DMS79 treated with DMSO at 0.1 percent for 48 hours (cell line): Measurements from ENCODE around the gene ADAM12.

Source experiments
- DNase-seq: peaks from one replicate; lab custom pipeline; 2025; lab: John Stamatoyannopoulos, UW

Gene ADAM12

DNA sequence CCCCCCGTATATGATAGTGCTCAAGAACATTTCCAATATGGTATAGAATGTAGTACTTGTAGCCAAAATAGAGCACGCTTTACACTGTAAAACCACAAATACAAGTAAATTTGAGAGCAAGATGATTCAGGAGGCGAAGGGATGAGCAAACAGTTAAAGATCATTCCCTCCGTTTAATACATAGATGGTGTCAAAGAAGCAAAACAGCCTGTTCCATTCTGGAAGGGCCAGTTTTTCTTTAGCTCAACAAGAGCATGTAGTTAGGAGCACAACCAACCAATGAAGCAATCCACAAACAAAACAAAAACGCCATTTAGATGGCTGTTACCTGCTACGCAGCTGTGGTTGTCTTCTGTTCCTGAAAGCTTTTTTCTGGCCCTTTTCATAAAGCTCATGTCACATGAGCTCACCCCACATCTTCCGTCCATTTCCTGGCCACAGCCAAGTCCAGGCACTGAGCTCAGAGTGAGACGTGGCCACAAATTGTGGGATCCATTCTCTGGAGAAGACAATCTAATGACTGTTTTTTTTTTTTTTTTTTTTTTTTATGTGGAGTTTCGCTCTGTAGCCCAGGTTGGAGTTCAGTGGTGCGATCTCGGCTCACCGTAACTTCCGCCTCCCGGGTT is 306.3 kb downstream of the ADAM12 start:
- DNase-seq, result no peak

DNA sequence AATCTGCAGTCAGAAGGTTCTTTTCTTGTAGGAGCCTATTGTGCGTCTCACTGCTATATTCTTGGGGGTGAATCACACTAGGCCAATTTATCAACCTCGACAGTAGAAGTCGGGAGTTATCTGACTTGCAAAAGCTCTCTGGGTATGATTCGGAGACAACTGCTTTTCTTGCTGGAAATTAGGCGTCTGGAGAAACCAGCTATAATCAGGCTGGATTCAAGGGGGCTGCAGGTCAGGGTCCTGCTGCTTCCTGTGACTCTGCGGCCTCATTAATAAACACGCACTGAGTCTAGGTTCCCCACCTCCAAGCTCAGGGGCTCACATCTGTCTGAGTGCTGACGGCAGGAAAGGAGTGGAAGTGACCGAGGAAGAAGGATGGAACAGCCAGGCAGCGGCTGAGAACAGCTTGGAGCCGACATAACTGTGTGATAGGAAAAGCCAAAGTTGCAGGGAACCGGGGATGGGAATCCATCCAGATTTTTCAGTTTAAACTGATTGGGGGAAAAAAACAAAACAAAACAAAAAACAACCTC is 307.3 kb downstream of the ADAM12 start:
- no peak for DNase-seq

GRCh38 chr10:126080291-126080825 is 307.9 kb downstream of the ADAM12 start:
- DNase-seq, result no peak

DNA sequence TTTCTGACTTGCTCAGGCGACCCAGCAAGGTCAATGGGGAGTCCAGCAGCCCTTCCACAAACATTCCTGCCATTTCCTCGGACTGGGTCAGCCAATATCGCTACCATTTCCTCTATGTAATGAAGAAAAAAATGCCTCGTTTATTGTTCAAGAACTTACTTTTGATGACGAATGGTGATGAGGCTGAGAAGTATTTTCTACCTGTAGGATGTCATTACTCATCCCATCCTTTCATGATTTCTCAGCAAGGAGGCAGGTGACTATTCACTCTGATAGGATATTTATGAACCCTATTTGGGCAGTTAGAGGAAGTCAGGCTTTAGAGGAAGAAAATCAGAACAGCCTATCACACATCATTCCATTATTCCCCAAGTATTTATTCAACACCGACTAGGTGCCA is 313.3 kb downstream of the ADAM12 start:
- no peak for DNase-seq

DNA sequence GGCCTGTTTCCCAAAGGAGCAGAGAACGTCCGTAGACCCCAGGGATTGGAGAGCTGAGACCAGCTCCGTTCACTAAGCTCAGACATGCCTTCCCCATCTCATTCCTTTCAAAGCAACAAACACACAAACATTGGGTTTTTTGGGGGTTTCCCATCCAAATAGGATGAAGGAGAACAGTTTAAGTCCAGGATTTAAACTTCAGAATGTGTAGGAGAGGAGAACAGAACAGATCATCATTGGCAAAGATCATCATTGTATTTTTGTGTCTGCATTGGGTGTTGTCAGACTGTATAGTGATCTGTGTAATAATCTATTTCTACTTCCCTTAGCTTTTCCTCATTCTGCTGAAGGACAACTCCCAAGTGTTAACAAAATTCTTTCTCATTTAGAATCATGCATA is 314.0 kb downstream of the ADAM12 start:
- no peak for DNase-seq

GRCh38 chr10:126073606-126074005 is 314.7 kb downstream of the ADAM12 start:
- no peak for DNase-seq

DNA sequence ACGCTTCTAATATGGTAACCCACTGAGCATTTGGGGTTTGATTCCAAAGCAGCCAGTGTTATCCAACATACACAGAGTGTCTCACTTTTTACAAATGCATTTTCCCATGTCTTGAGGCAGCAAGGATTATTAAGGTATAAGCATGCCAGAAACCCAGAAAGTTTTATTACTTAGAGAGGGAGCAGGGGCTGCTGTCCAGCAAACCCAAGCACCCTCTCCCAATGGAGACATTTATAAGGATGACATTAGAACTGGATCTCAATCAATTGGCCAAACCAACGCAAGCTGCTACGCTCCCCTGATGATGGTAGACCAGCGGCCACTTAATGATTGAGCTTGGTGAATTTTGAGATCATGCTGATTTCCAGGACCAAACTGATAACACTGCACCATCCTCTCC is 315.7 kb downstream of the ADAM12 start:
- no peak for DNase-seq

GRCh38 chr10:126070476-126071215 is 317.6 kb downstream of the ADAM12 start:
- DNase-seq, result no peak

GRCh38 chr10:126068322-126068721 is 320.0 kb downstream of the ADAM12 start:
- no peak for DNase-seq

GRCh38 chr10:126066456-126066855 is 321.8 kb downstream of the ADAM12 start:
- DNase-seq, result no peak

GRCh38 chr10:126065751-126066377 is 322.4 kb downstream of the ADAM12 start:
- no peak for DNase-seq

DNA sequence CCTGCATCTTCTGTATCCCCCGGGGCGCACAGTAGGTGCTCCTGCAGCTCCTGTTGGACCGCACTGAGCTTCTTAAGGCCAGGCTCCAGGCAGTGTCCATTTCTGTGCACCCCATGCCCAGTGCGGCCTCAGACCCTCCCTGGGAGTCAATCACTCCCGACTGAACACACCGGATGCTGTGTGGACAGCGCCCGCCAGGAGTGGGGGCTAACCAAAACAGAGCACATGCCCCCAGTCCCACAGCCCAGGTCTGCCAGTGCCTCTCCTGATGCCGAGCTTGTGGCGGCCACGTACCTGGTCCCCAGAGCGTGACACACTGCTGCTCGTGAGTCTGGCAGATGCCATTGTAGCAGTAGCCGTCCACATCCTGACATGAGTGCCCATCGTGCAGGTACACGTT is 323.8 kb downstream of the ADAM12 start:
- DNase-seq, result no peak

- no peak for DNase-seq
Measured at GRCh38 chr10:126063353-126063791, 324.9 kb downstream of the ADAM12 start.

DNA sequence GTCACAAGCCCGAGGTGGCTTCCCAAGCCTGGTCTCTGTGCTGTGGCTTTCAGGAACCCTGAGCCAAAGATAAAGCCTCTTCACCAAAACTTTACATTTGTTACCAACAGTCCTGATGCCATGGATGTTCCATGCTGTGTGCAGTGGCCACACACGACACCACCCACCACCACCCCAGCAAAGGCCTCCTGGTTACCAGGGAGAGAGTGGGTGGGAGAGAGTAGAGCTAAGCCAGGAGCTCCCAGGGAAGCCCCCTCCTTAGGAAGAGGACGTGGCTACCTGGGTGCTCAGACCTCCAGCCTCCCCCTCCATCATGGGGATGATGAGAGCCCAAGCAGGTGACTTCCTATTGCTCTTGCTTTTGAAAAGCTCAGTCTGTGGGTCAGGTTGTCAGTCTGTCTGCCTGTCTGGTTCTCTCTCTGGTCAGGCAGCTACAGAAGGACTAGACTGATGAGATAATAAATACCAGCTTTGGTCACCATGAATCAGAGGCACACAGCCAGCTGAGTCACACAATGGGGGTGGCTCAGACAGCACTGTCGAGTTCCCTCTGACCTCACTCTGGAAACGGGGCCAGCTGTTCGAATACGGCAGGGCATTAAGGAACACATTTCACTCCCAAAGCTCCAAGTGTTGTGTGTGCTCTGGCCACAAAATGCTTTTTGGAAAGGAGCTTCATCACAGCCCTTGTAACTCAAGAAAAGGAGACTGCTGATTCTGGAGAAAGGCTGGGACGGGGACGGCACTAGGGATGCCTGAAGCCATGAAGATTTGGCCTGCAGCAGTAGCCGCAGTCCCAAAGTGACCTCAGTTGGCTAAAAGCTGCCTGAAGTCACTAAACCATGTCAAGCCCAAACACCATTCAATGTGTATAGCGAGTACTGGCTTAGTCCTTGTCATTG is 325.9 kb downstream of the ADAM12 start:
- DNase-seq, result no peak

- DNase-seq, result no peak
Measured at GRCh38 chr10:126061526-126061925, 326.8 kb downstream of the ADAM12 start.

DNA sequence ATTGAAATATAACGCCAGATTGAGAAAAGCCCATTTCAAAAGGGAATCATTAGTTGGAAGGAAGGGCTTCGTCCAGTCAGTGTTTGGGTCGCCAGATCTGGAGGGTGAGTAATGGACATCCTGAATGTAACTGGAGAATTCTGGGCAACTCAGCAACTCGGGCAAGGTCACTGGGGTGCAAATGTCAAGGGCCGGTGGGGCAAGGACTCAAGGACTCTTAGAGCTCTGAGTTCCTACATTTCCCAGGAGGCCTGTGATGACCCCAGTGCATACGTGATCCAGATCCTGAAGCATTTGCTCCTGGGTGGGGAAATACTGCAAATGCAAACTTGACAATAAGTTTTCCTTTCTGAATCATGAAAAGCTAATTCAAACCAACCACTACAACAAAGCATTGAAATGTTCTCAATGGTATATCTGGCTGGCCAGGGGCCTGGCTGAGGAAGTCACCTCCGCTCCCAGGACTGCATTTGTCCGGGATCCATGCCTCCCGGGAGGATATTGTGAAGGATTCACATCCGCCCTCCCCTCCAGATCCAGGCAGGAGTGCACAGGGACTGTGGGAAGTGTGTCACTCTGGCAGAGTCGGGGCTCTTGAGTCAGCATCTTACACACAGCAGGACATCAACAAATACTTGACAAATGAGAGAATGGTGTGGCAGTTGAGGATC is 327.9 kb downstream of the ADAM12 start:
- no peak for DNase-seq

DNA sequence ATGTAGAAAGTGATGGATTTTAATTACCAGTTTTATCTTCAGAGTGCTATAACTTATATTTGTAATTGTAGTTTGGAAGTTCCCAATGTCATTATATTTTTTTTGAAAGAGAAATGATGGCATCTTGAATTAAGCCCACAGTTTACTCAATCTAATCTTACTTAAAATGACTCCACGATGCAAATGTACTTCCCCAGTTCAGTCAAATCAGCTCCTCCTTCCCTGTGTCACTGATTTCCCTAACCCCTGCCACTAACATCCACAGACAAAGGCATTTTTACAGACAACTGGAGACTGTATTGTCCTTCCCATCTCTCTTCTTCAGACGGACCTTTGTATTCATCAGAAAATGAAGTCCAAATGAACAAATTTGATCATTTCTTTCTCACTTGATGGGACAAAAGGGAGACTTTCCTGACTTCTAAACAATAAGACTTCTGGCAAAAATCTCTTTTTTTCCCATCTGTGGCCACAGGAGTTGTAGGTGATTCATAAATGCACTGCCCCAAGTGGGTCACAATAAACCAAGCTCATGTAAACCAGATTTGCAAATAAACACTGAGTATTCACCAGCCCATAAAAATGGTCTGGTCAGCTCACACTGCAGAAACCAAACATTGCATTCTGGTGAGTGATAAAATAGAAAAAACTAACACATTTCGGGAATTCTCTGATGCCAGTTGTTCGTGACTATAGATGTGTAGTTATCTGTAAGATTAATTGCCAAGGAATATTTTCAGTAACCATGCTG is 329.0 kb downstream of the ADAM12 start:
- no peak for DNase-seq

GRCh38 chr10:126058507-126058906 is 329.8 kb downstream of the ADAM12 start:
- no peak for DNase-seq

GRCh38 chr10:126058104-126058503 is 330.2 kb downstream of the ADAM12 start:
- DNase-seq, result no peak

GRCh38 chr10:126057494-126057893 is 330.8 kb downstream of the ADAM12 start:
- no peak for DNase-seq
